HL-60 (cell line): Measurements from ENCODE around the gene ELL2.

ENCODE experiments used
- CTCF ChIP-seq: IDR thresholded peaks from one replicate; pipeline ENCODE4 v1.5.1; 2011; ENCODE audit warnings: low read length, control low read depth, inconsistent platforms; ENCODE audit not compliant: insufficient read depth
- GABPA ChIP-seq: IDR thresholded peaks from 2 replicates; pipeline ENCODE4 v1.6.1; 2012; ENCODE audit warnings: low read depth
- POLR2AphosphoS5 ChIP-seq: IDR thresholded peaks from 2 replicates; pipeline ENCODE4 v1.6.1; 2012; ENCODE audit warnings: low read depth
- SPI1 ChIP-seq: IDR thresholded peaks from 2 replicates; pipeline ENCODE4 v1.6.1; 2012; ENCODE audit warnings: low read depth, mild to moderate bottlenecking, borderline replicate concordance
- TF ChIP-seq, protein P1 (sequence below): IDR thresholded peaks from 2 replicates; pipeline ENCODE4 v1.6.1; 2012; ENCODE audit warnings: low read depth; ENCODE audit not compliant: insufficient replicate concordance

DNA sequence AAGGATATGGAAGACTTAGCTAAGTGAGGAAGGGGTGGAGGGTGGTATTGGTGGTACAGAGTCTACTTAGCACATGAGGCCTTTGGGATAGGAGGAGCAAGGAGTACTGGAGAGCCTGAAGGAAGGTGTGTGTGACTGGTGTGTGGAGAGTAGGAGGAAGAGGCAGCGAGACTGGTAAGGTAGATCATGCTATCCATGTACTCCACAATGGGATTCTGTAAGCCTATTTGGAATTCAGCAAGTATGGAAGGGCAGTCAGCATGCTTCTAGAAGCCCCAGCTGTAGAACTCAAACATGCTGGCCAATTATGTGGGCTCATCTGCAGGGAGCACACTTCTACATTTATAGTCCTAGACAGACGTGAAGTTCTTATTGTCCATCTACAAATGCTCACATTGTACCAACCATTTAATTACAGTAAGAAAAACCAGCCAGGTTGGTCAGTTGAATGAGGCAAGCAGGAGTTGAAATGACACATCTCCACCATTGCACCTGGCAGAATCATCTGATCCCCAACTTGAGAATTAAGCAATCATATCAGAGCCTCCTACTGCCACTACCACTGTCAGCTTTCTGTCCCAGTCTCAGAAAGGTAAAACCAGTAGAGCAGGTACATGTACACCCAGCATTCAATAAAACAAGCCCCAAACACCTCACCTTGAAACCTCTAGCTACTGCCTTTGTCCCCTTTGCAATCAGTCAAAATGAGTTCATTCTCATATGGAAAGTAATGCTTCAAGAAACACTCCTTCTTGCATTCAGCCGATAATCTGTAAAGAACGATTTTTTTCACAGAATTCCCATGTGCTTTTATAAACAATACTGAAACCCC lies 78.2 kb downstream of the ELL2 start:
- TF ChIP-seq CTCF (no peak), GABPA (no peak), POLR2AphosphoS5 (no peak), SPI1 (no peak)
- TF ChIP-seq, protein P1, sequence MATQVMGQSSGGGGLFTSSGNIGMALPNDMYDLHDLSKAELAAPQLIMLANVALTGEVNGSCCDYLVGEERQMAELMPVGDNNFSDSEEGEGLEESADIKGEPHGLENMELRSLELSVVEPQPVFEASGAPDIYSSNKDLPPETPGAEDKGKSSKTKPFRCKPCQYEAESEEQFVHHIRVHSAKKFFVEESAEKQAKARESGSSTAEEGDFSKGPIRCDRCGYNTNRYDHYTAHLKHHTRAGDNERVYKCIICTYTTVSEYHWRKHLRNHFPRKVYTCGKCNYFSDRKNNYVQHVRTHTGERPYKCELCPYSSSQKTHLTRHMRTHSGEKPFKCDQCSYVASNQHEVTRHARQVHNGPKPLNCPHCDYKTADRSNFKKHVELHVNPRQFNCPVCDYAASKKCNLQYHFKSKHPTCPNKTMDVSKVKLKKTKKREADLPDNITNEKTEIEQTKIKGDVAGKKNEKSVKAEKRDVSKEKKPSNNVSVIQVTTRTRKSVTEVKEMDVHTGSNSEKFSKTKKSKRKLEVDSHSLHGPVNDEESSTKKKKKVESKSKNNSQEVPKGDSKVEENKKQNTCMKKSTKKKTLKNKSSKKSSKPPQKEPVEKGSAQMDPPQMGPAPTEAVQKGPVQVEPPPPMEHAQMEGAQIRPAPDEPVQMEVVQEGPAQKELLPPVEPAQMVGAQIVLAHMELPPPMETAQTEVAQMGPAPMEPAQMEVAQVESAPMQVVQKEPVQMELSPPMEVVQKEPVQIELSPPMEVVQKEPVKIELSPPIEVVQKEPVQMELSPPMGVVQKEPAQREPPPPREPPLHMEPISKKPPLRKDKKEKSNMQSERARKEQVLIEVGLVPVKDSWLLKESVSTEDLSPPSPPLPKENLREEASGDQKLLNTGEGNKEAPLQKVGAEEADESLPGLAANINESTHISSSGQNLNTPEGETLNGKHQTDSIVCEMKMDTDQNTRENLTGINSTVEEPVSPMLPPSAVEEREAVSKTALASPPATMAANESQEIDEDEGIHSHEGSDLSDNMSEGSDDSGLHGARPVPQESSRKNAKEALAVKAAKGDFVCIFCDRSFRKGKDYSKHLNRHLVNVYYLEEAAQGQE: no peak
